ENCODE results near the gene ALK. TPM values are rescaled to one million over a fixed set of nuclear protein-coding genes. Genes with fewer than 3 reads are reported as not detected.

ALK gene
- total RNA-seq, 1 experiment from 2014 or later = not detected

GRCh38 chr2:29662861-29663260 is 258.5 kb downstream of the ALK start:
- no peak overlapping the region for H3K9ac ChIP-seq (ENCODE audit: extremely low read depth, insufficient read length, low read length)
- no peak overlapping the region for H2BK15ac ChIP-seq (ENCODE audit: low read depth, low read length)
- H3K56ac ChIP-seq (ENCODE audit: insufficient read length, low read depth, low read length) = no peak overlapping the region
- H2BK120ac ChIP-seq (ENCODE audit: low read depth, low read length, poor library complexity, severe bottlenecking) = no peak overlapping the region
- H3T11ph ChIP-seq (ENCODE audit: low read length) = no peak overlapping the region
- H2AFZ ChIP-seq (ENCODE audit: low read length) = no peak overlapping the region
- Mint-ChIP-seq H3K27me3 (ENCODE audit: low read depth) (no peaks in the 10 kb centered on the region; the same call in 1 of the 2 replicates), H3K9me3 (no peaks in the 10 kb centered on the region; a peak in 1 of 5 replicates), H3K4me3 (no peak overlapping the region), H3K4me1 (no peaks in the 10 kb centered on the region), H3K27ac (no peak overlapping the region), H3K36me3 (ENCODE audit: insufficient read depth in 1 of 3, low read depth in 3 of 3) (no peaks in the 10 kb centered on the region; a peak in 1 of 7 replicates)
- H2BK12ac ChIP-seq (ENCODE audit: insufficient read length, low read depth, low read length) = no peak overlapping the region
- no peaks in the 10 kb centered on the region for H4K20me1 ChIP-seq (ENCODE audit: control insufficient read depth, insufficient read depth, insufficient read length)
- H3K4me1 ChIP-seq (ENCODE audit: insufficient read depth, low read length) = no peaks in the 10 kb centered on the region
- no peak overlapping the region for H3K14ac ChIP-seq (ENCODE audit: insufficient read depth, low read length)
- no peak for TF ChIP-seq CTCF (conservative IDR thresholded peaks at IDR 0.05)
- no peaks in the 10 kb centered on the region for H3K27me3 ChIP-seq (ENCODE audit: insufficient read depth, low read length)
- no peaks in the 10 kb centered on the region for H3K79me1 ChIP-seq (ENCODE audit: insufficient read depth, low read depth, low read length, poor library complexity, severe bottlenecking)
- H2BK20ac ChIP-seq (ENCODE audit: low read depth, low read length, poor library complexity, severe bottlenecking) = no peak overlapping the region
- H3K4me2 ChIP-seq (ENCODE audit: insufficient read depth, insufficient read length, low read length) = no peak overlapping the region
- H2BK5ac ChIP-seq (ENCODE audit: insufficient read length, low read length) = no peak overlapping the region
- H3K9me3 ChIP-seq (ENCODE audit: control insufficient read depth, low read depth, low read length) = no peaks in the 10 kb centered on the region
- H3K4ac ChIP-seq (ENCODE audit: low read depth, low read length) = no peak overlapping the region
- H3K23me2 ChIP-seq (ENCODE audit: insufficient read length, low read depth, low read length, poor library complexity, severe bottlenecking) = no peaks in the 10 kb centered on the region
- no peak overlapping the region for H3K18ac ChIP-seq (ENCODE audit: insufficient read length, low read depth, low read length)
- no peaks in the 10 kb centered on the region for H3K79me2 ChIP-seq (ENCODE audit: insufficient read depth, low read length)
- no peak overlapping the region for H4K91ac ChIP-seq (ENCODE audit: insufficient read length, low read depth, low read length)
- WGBS (ENCODE audit: extremely low coverage, insufficient read length, low lambda C conversion rate) = no CpG with 5 or more reads among the region's 2 CpGs
- no peak for DNase-seq
- no peak overlapping the region for H4K8ac ChIP-seq (replicated peaks; ENCODE audit: insufficient read length, low read depth, low read length)
- H2AK5ac ChIP-seq (ENCODE audit: insufficient read length, low read length) = no peak overlapping the region
- H4K5ac ChIP-seq (ENCODE audit: insufficient read length, low read depth, low read length) = no peak overlapping the region
- no peak overlapping the region for H3K23ac ChIP-seq (ENCODE audit: insufficient read length, low read depth, low read length)
- H3K27ac ChIP-seq (ENCODE audit: insufficient read length, low read depth, low read length) = no peak overlapping the region
